HepG2 (cell line): ENCODE data around the gene H2AZ1. TPM values are rescaled to one million over a fixed set of nuclear protein-coding genes. Genes with fewer than 3 reads are reported as not detected.

Experiments used
- CCAR2 ChIP-seq: fragments of 200-400 bp; formaldehyde crosslinking; optimal IDR thresholded peaks from 2 replicates; pipeline ENCODE3; 2018; ENCODE audit warnings: low read depth, mild to moderate bottlenecking, low read length, moderate library complexity
- CHD2 ChIP-seq: IDR thresholded peaks from 2 replicates; pipeline ENCODE4 v1.6.1; 2011; ENCODE audit warnings: low read depth, low read length, improper control_type of control experiment
- ESRRA ChIP-seq: sonication (generic); formaldehyde crosslinking; IDR thresholded peaks from 2 replicates; pipeline ENCODE4 v1.5.1; 2020; ENCODE audit warnings: mild to moderate bottlenecking, low read depth, missing genetic modification reagents
- HCFC1 ChIP-seq: fragments of 150-350 bp; IDR thresholded peaks from 2 replicates; pipeline ENCODE4 v1.6.1; 2014; ENCODE audit warnings: low read depth, low read length
- MYNN ChIP-seq: sonication (generic); formaldehyde crosslinking; IDR thresholded peaks from 2 replicates; pipeline ENCODE4 v1.4.0; 2020; ENCODE audit warnings: mild to moderate bottlenecking, low read depth, missing genetic modification reagents
- RARA ChIP-seq: IDR thresholded peaks from 2 replicates; pipeline ENCODE4 v1.6.1; 2016; ENCODE audit warnings: missing genetic modification reagents, missing compliant biosample characterization
- RELA ChIP-seq: sonication (generic); formaldehyde crosslinking; IDR thresholded peaks from 2 replicates; pipeline ENCODE4 v1.4.0; 2020; ENCODE audit warnings: missing genetic modification reagents
- ZFP62 ChIP-seq: sonication (generic); formaldehyde crosslinking; IDR thresholded peaks from 2 replicates; pipeline ENCODE4 v1.4.0; 2020; ENCODE audit warnings: missing genetic modification reagents
- ZFY ChIP-seq: sonication (generic); formaldehyde crosslinking; IDR thresholded peaks from 2 replicates; pipeline ENCODE4 v1.4.0; 2020; ENCODE audit warnings: missing genetic modification reagents
- ZKSCAN8 ChIP-seq: IDR thresholded peaks from 2 replicates; pipeline ENCODE4 v1.6.1; 2016; ENCODE audit warnings: borderline replicate concordance, missing genetic modification reagents, missing compliant biosample characterization
- ZNF251 ChIP-seq: sonication (generic); formaldehyde crosslinking; IDR thresholded peaks from 2 replicates; pipeline ENCODE4 v1.9.0; 2021; ENCODE audit warnings: mild to moderate bottlenecking, missing genetic modification reagents
- ZNF672 ChIP-seq: sonication (generic); formaldehyde crosslinking; IDR thresholded peaks from 2 replicates; pipeline ENCODE4 v1.8.1; 2022; ENCODE audit warnings: missing genetic modification reagents
- polyA plus RNA-seq, 8 experiments: library from polyadenylated mRNA; depleted of rRNA in 3 of 8; stranded (reverse) in 7 of 8; unstranded in 1 of 8; fragments of >200 nt; fragmentation: Illumina TruSeq in 4 of 8; extraction: Trizol in 4 of 8; gene quantifications; 2 replicates each; pipeline versions ENCODE4 v1.2.1 to v1.2.3, GENCODE V29; 2011 to 2016; ENCODE audit warnings: low read depth in 4 of 8, missing spikeins in 1 of 8, mixed read lengths in 1 of 8; ENCODE audit not compliant: insufficient read depth in 1 of 8
- total RNA-seq, 5 experiments: library from RNA; depleted of rRNA; stranded (reverse); fragments of >200 nt; fragmentation: Illumina TruSeq; extraction: Trizol; gene quantifications; 2 replicates each; pipeline ENCODE4 v1.2.3, GENCODE V29; 2016; ENCODE audit warnings: low read depth in 1 of 5
- TF ChIP-seq, protein P1 (sequence below): sonication (generic); formaldehyde crosslinking; conservative IDR thresholded peaks from 2 replicates; pipeline ENCODE4 v1.4.0; 2020; ENCODE audit warnings: missing genetic modification reagents
- TF ChIP-seq, protein P2 (sequence below): sonication (generic); formaldehyde crosslinking; IDR thresholded peaks from 2 replicates; pipeline ENCODE4 v1.5.0; 2020; ENCODE audit warnings: missing genetic modification reagents
- TF ChIP-seq, protein P3 (sequence below): sonication (generic); formaldehyde crosslinking; IDR thresholded peaks from 2 replicates; pipeline ENCODE4 v1.4.0; 2020; ENCODE audit warnings: missing genetic modification reagents, borderline replicate concordance
- TF ChIP-seq, protein P4 (sequence below): IDR thresholded peaks from 2 replicates; pipeline ENCODE4 v1.6.1; 2016; ENCODE audit warnings: low read depth, borderline replicate concordance
- TF ChIP-seq, protein P5 (sequence below): sonication (generic); formaldehyde crosslinking; IDR thresholded peaks from 2 replicates; pipeline ENCODE4 v1.5.1; 2020; ENCODE audit warnings: mild to moderate bottlenecking, missing genetic modification reagents, borderline replicate concordance
- TF ChIP-seq, protein P6 (sequence below): IDR thresholded peaks from 2 replicates; pipeline ENCODE4 v1.6.1; 2016; ENCODE audit warnings: missing compliant biosample characterization, missing genetic modification reagents, borderline replicate concordance
- TF ChIP-seq, protein P7 (sequence below): sonication (generic); formaldehyde crosslinking; conservative IDR thresholded peaks from 2 replicates; pipeline ENCODE4 v1.4.0; 2020; ENCODE audit warnings: mild to moderate bottlenecking, missing genetic modification reagents, moderate library complexity

The H2AZ1 gene
- total and polyA plus RNA-seq, 2 of the 13 experiments (the other 11 are each of a cell fraction or from before 2014, with no cell fraction given), result 301 to 574 TPM

DNA sequence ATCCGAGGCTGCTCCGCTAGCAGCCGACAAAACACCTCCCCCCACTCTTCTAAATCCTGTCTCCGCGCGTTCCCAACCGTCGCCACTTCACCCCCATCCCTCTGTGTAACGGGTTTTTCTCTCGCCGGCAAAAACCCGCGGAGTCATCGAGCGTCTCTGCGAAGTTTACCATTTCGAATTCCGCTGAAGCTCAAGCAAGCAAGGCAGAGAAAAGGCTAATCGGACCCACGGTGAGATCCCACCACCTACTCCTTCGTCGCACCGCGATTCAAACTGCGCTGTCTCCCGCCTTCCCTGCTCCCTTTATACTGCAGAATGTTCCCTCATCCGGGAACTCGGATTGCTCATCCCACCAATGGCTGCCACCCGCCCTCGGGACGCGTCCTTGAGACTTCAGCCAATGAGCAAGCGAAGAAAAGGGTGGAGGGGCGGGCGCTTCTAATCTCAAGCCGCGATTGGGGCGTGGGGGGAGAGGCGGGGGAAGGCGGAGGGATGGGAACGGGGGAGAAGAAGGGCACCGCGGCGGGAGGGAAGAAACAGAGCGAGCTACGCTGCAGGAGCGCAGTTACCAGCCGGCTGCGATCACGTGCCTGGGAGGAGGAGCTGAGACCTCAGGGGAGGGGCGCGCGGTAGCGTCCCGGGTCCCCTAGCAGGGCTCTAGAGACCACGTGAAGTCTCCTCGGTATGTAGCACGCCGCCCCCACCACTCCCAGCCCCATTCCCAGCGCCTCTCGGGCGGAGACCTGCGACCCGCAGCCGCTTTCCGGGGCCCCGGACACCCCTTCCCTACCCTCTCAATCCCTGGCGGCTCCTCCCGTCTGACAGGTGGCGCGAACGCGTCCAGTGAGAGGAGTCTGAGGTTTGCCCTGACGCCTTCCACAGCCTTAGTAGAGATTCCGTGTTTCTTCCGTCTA is at the start of gene H2AZ1 (continued):
- no peak for TF ChIP-seq RELA (CRISPR knock-in tag)
- peak; percentile 30; the same call in 1 of the 2 replicates for TF ChIP-seq ZFY (CRISPR knock-in tag)
- TF ChIP-seq ZKSCAN8 (CRISPR knock-in tag), result no peak
- TF ChIP-seq MYNN (CRISPR knock-in tag), result no peak
- TF ChIP-seq CHD2, result no peak
- 0 out of 2 replicates have a peak, but pooled peaks have one; percentile 15 for TF ChIP-seq HCFC1
- TF ChIP-seq, protein P1, sequence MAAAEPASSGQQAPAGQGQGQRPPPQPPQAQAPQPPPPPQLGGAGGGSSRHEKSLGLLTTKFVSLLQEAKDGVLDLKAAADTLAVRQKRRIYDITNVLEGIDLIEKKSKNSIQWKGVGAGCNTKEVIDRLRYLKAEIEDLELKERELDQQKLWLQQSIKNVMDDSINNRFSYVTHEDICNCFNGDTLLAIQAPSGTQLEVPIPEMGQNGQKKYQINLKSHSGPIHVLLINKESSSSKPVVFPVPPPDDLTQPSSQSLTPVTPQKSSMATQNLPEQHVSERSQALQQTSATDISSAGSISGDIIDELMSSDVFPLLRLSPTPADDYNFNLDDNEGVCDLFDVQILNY (CRISPR knock-in tag), result peak; percentile 95
- TF ChIP-seq, protein P2, sequence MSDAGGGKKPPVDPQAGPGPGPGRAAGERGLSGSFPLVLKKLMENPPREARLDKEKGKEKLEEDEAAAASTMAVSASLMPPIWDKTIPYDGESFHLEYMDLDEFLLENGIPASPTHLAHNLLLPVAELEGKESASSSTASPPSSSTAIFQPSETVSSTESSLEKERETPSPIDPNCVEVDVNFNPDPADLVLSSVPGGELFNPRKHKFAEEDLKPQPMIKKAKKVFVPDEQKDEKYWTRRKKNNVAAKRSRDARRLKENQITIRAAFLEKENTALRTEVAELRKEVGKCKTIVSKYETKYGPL (CRISPR knock-in tag), result peak; percentile 41
- 0 out of 2 replicates have a peak, but pooled peaks have one; percentile 3 for TF ChIP-seq RARA (CRISPR knock-in tag)
- TF ChIP-seq, protein P3, sequence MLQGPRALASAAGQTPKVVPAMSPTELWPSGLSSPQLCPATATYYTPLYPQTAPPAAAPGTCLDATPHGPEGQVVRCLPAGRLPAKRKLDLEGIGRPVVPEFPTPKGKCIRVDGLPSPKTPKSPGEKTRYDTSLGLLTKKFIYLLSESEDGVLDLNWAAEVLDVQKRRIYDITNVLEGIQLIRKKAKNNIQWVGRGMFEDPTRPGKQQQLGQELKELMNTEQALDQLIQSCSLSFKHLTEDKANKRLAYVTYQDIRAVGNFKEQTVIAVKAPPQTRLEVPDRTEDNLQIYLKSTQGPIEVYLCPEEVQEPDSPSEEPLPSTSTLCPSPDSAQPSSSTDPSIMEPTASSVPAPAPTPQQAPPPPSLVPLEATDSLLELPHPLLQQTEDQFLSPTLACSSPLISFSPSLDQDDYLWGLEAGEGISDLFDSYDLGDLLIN (CRISPR knock-in tag), result no peak
- TF ChIP-seq, protein P4, sequence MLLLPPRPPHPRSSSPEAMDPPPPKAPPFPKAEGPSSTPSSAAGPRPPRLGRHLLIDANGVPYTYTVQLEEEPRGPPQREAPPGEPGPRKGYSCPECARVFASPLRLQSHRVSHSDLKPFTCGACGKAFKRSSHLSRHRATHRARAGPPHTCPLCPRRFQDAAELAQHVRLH (CRISPR knock-in tag), result no peak
- TF ChIP-seq, protein P5, sequence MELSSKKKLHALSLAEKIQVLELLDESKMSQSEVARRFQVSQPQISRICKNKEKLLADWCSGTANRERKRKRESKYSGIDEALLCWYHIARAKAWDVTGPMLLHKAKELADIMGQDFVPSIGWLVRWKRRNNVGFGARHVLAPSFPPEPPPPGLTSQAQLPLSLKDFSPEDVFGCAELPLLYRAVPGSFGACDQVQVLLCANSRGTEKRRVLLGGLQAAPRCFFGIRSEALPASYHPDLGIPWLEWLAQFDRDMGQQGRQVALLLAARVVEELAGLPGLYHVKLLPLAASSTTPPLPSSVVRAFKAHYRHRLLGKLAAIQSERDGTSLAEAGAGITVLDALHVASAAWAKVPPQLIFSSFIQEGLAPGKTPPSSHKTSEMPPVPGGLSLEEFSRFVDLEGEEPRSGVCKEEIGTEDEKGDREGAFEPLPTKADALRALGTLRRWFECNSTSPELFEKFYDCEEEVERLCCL, result no peak
- no peak for TF ChIP-seq CCAR2
- TF ChIP-seq, protein P6, sequence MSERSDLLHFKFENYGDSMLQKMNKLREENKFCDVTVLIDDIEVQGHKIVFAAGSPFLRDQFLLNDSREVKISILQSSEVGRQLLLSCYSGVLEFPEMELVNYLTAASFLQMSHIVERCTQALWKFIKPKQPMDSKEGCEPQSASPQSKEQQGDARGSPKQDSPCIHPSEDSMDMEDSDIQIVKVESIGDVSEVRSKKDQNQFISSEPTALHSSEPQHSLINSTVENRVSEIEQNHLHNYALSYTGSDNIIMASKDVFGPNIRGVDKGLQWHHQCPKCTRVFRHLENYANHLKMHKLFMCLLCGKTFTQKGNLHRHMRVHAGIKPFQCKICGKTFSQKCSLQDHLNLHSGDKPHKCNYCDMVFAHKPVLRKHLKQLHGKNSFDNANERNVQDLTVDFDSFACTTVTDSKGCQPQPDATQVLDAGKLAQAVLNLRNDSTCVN, result no peak
- TF ChIP-seq, protein P7, sequence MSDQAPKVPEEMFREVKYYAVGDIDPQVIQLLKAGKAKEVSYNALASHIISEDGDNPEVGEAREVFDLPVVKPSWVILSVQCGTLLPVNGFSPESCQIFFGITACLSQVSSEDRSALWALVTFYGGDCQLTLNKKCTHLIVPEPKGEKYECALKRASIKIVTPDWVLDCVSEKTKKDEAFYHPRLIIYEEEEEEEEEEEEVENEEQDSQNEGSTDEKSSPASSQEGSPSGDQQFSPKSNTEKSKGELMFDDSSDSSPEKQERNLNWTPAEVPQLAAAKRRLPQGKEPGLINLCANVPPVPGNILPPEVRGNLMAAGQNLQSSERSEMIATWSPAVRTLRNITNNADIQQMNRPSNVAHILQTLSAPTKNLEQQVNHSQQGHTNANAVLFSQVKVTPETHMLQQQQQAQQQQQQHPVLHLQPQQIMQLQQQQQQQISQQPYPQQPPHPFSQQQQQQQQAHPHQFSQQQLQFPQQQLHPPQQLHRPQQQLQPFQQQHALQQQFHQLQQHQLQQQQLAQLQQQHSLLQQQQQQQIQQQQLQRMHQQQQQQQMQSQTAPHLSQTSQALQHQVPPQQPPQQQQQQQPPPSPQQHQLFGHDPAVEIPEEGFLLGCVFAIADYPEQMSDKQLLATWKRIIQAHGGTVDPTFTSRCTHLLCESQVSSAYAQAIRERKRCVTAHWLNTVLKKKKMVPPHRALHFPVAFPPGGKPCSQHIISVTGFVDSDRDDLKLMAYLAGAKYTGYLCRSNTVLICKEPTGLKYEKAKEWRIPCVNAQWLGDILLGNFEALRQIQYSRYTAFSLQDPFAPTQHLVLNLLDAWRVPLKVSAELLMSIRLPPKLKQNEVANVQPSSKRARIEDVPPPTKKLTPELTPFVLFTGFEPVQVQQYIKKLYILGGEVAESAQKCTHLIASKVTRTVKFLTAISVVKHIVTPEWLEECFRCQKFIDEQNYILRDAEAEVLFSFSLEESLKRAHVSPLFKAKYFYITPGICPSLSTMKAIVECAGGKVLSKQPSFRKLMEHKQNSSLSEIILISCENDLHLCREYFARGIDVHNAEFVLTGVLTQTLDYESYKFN, result peak; percentile 11; the same call in 1 of the 2 replicates
- TF ChIP-seq ZFP62 (CRISPR knock-in tag), result no peak
- no peak for TF ChIP-seq ZNF672 (CRISPR knock-in tag)
- no peak for TF ChIP-seq ZNF251 (CRISPR knock-in tag)
- no peak for TF ChIP-seq ESRRA
